Karpas-422 (cell line): ENCODE results near the gene RPL36. TPM values are rescaled to one million over a fixed set of nuclear protein-coding genes. Genes with fewer than 3 reads are reported as not detected.
"Not testable (repeated sequence)": the region's sequence is repeated elsewhere in the genome, so short reads cannot be mapped to it uniquely, and the experiment has no call there.

Experiments
- DNase-seq: peaks from one replicate; pipeline ENCODE4 v3.0.0-alpha.2; 2015
- H2AFZ ChIP-seq: fragments of 200-600 bp; sonication (generic); 2 replicates; pipeline ENCODE4 v1.6.1; 2014; ENCODE audit warnings: antibody characterized with exemption, low read length, mixed read lengths
- H3K27ac ChIP-seq: fragments of 200-600 bp; sonication (generic); 2 replicates; pipeline ENCODE4 v1.5.1; 2014; ENCODE audit warnings: mild to moderate bottlenecking, low read length, moderate library complexity
- H3K27me3 ChIP-seq: fragments of 200-600 bp; sonication (generic); 2 replicates; pipeline ENCODE4 v1.6.1; 2014; ENCODE audit warnings: low read length, mixed read lengths
- H3K36me3 ChIP-seq: fragments of 200-600 bp; sonication (generic); 2 replicates; pipeline ENCODE4 v1.6.1; 2014; ENCODE audit warnings: low read length, mixed read lengths; ENCODE audit not compliant: insufficient read depth
- H3K4me1 ChIP-seq: fragments of 200-600 bp; sonication (generic); 2 replicates; pipeline ENCODE4 v1.6.1; 2014; ENCODE audit warnings: mild to moderate bottlenecking, low read length, mixed read lengths
- H3K4me2 ChIP-seq: fragments of 200-600 bp; sonication (generic); 2 replicates; pipeline ENCODE4 v1.6.1; 2014; ENCODE audit warnings: low read length, low read depth, mild to moderate bottlenecking; ENCODE audit not compliant: poor library complexity, severe bottlenecking
- H3K4me3 ChIP-seq: fragments of 200-600 bp; sonication (generic); 2 replicates; pipeline ENCODE4 v1.5.1; 2014; ENCODE audit warnings: mild to moderate bottlenecking, antibody characterized with exemption, low read length, mixed read lengths
- H3K79me2 ChIP-seq: fragments of 200-600 bp; sonication (generic); 2 replicates; pipeline ENCODE4 v1.6.1; 2014; ENCODE audit warnings: mild to moderate bottlenecking, low read length, mixed read lengths
- H3K9ac ChIP-seq: fragments of 200-600 bp; sonication (generic); 2 replicates; pipeline ENCODE4 v1.6.0; 2014; ENCODE audit warnings: low read length
- H3K9me2 ChIP-seq: fragments of 200-600 bp; sonication (generic), shearing (Covaris generic); replicated peaks from 2 replicates; pipeline ENCODE4 v1.6.0; 2014; ENCODE audit warnings: mild to moderate bottlenecking, low read length, moderate library complexity; ENCODE audit not compliant: insufficient read depth
- H3K9me3 ChIP-seq: fragments of 300-700, 200-600 bp; sonication (generic); 2 replicates; pipeline ENCODE4 v1.6.1; 2014; ENCODE audit warnings: low read length, mixed read lengths
- H4K20me1 ChIP-seq: fragments of 200-600 bp; sonication (generic); 2 replicates; pipeline ENCODE4 v1.6.1; 2014; ENCODE audit warnings: mild to moderate bottlenecking, antibody characterized with exemption, low read length, low read depth; ENCODE audit not compliant: insufficient read depth
- total RNA-seq: library from RNA; depleted of rRNA; stranded (reverse); fragments of >200 nt; shearing (Covaris generic); gene quantifications from 2 replicates; pipeline ENCODE4 v1.2.3, GENCODE V29; 2014; ENCODE audit warnings: low replicate concordance

RPL36 gene
- total RNA-seq, 1 experiment from 2014 or later, result 3,189 TPM

GRCh38 chr19:5702053-5702410, 11.9 kb downstream of the RPL36 start:
- H3K79me2 ChIP-seq, DNase-seq, H2AFZ ChIP-seq, H3K27ac ChIP-seq, H3K4me1 ChIP-seq, H3K9ac ChIP-seq, H3K27me3 ChIP-seq, H3K4me2 ChIP-seq, H3K4me3 ChIP-seq, H3K9me3 ChIP-seq, H3K9me2 ChIP-seq: not testable (repeated sequence)
- H4K20me1 ChIP-seq, result peaks cover 11% of the 10 kb centered on the region; the same call in 1 of the 2 replicates
- H3K36me3 ChIP-seq, result peaks cover 13% of the 10 kb centered on the region

GRCh38 chr19:5703819-5704818, 14.0 kb downstream of the RPL36 start:
- Histone ChIP-seq H3K27ac (no peak overlapping the region), H3K9me2 (no peaks in the 10 kb centered on the region), H3K79me2 (no peaks in the 10 kb centered on the region), H3K27me3 (no peaks in the 10 kb centered on the region), H3K9ac (no peak overlapping the region), H3K4me3 (no peak overlapping the region), H3K4me2 (no peak overlapping the region), H3K9me3 (no peaks in the 10 kb centered on the region), H2AFZ (no peak overlapping the region), H3K36me3 (peaks cover 13% of the 10 kb centered on the region), H4K20me1 (0 out of 2 replicates have a peak, but pooled peaks cover 4% of the 10 kb centered on the region), H3K4me1 (no peaks in the 10 kb centered on the region)
- DNase-seq, result no peak

- Histone ChIP-seq H3K9me2 (no peaks in the 10 kb centered on the region), H3K27me3 (no peaks in the 10 kb centered on the region), H3K9me3 (no peaks in the 10 kb centered on the region), H4K20me1 (0 out of 2 replicates have a peak, but pooled peaks cover 2% of the 10 kb centered on the region), H3K36me3 (peaks cover 13% of the 10 kb centered on the region), H3K9ac (no peak overlapping the region), H3K79me2 (no peaks in the 10 kb centered on the region), H3K4me1 (no peaks in the 10 kb centered on the region), H3K4me3 (no peak overlapping the region), H3K27ac (no peak overlapping the region), H3K4me2 (no peak overlapping the region), H2AFZ (no peak overlapping the region)
- DNase-seq, result no peak
Measured at GRCh38 chr19:5705552-5705951, 15.5 kb downstream of the RPL36 start.

- no peak overlapping the region for H2AFZ ChIP-seq
- peaks cover 16% of the 10 kb centered on the region for H3K36me3 ChIP-seq
- DNase-seq, result no peak
- H3K79me2 ChIP-seq, result no peaks in the 10 kb centered on the region
- no peak overlapping the region for H3K4me3 ChIP-seq
- H4K20me1 ChIP-seq, result no peaks in the 10 kb centered on the region
- H3K9me2 ChIP-seq, result no peaks in the 10 kb centered on the region
- no peaks in the 10 kb centered on the region for H3K4me1 ChIP-seq
- no peak overlapping the region for H3K9ac ChIP-seq
- no peaks in the 10 kb centered on the region for H3K9me3 ChIP-seq
- H3K27ac ChIP-seq, result no peak overlapping the region
- H3K27me3 ChIP-seq, result no peaks in the 10 kb centered on the region
- H3K4me2 ChIP-seq, result no peak overlapping the region
Measured at GRCh38 chr19:5706876-5707573, 16.9 kb downstream of the RPL36 start.

- DNase-seq, result no peak
- Histone ChIP-seq H4K20me1 (no peaks in the 10 kb centered on the region), H3K79me2 (no peaks in the 10 kb centered on the region), H3K4me2 (no peak overlapping the region), H3K27ac (no peak overlapping the region), H3K27me3 (no peaks in the 10 kb centered on the region), H3K36me3 (peaks cover 16% of the 10 kb centered on the region), H3K4me1 (no peaks in the 10 kb centered on the region), H3K9ac (no peak overlapping the region), H3K4me3 (no peak overlapping the region), H3K9me2 (no peaks in the 10 kb centered on the region), H3K9me3 (no peaks in the 10 kb centered on the region), H2AFZ (no peak overlapping the region)
Measured at GRCh38 chr19:5707576-5708575, 17.8 kb downstream of the RPL36 start.

GRCh38 chr19:5711025-5711424, 20.9 kb downstream of the RPL36 start:
- H3K4me3 ChIP-seq, result no peak overlapping the region
- peaks cover 11% of the 10 kb centered on the region; the same call in 1 of the 2 replicates for H3K36me3 ChIP-seq

GRCh38 chr19:5711713-5712161, 21.6 kb downstream of the RPL36 start:
- Histone ChIP-seq H3K27ac (no peak overlapping the region), H3K9me3 (no peaks in the 10 kb centered on the region), H3K4me2 (no peak overlapping the region), H3K4me3 (no peak overlapping the region), H2AFZ (no peak overlapping the region), H3K79me2 (peaks cover 27% of the 10 kb centered on the region), H3K27me3 (no peaks in the 10 kb centered on the region), H4K20me1 (peaks cover 9% of the 10 kb centered on the region; the same call in 1 of the 2 replicates), H3K4me1 (no peaks in the 10 kb centered on the region), H3K36me3 (peaks cover 14% of the 10 kb centered on the region; the same call in 1 of the 2 replicates), H3K9me2 (no peaks in the 10 kb centered on the region), H3K9ac (no peak overlapping the region)
- DNase-seq, result no peak

More at GRCh38 chr19:5711025-5711424, 20.9 kb downstream of the RPL36 start:
- H3K9me2 ChIP-seq, result no peaks in the 10 kb centered on the region
- H3K4me1 ChIP-seq, result no peaks in the 10 kb centered on the region
- H3K9ac ChIP-seq, result no peak overlapping the region
- no peak for DNase-seq
- peaks cover 5% of the 10 kb centered on the region; the same call in 1 of the 2 replicates for H4K20me1 ChIP-seq
- peaks cover 20% of the 10 kb centered on the region for H3K79me2 ChIP-seq
- H3K27me3 ChIP-seq, result no peaks in the 10 kb centered on the region
- no peak overlapping the region for H2AFZ ChIP-seq
- H3K27ac ChIP-seq, result no peak overlapping the region
- no peaks in the 10 kb centered on the region for H3K9me3 ChIP-seq
- H3K4me2 ChIP-seq, result no peak overlapping the region
